Forelimb muscle (tissue), 1 donor: ENCODE results near the gene PLPP1. TPM values are rescaled to one million over a fixed set of nuclear protein-coding genes. Genes with fewer than 3 reads are reported as not detected.

Source experiments
- DNase-seq: peaks from one replicate; pipeline ENCODE4 v3.0.0-alpha.2; 2013; ENCODE audit warnings: low read depth
- polyA plus RNA-seq: library from polyadenylated mRNA; unstranded; fragments of 120-200 nt; gene quantifications from one replicate; pipeline ENCODE4 v1.2.1, GENCODE V29; 2013; ENCODE audit not compliant: insufficient read length

Gene PLPP1
- polyA plus RNA-seq, 1 donor = 47.1 TPM

DNA sequence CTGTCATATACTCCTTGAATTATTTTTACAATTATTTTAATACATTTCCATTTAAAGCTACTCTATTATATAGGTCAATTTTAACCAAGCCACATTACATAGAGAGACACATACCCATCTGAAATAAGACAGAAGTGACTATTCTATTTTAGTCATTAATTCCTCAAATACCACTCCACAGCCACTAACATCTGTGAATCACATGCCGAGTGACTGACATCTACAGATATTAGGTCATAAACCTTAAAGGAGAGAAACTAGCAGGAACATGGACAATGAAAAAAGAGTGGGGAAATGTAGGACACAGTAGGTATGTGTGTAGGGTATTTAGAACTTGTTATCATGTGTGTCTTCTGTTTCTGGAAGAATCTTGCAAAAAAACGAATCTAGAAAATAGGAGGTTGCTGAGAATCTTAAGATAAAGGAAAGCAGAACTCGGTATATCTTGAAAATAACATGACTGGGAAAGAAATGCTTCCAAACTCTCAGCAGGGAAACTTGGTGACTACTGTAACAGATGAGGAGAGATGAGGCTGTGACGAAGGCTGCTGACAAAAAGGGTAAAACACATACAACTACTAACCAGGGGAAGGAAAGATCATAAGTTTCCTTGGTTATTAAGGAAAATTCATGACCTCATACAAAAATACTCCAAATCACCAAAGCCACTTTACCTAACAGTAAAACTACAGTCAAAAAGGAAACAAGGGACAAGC, 84.6 kb downstream of the PLPP1 start:
- DNase-seq = no peak

- DNase-seq = no peak
These were observed 88.0 kb downstream of the PLPP1 start for GRCh38 chr5:55446640-55447351.

DNA sequence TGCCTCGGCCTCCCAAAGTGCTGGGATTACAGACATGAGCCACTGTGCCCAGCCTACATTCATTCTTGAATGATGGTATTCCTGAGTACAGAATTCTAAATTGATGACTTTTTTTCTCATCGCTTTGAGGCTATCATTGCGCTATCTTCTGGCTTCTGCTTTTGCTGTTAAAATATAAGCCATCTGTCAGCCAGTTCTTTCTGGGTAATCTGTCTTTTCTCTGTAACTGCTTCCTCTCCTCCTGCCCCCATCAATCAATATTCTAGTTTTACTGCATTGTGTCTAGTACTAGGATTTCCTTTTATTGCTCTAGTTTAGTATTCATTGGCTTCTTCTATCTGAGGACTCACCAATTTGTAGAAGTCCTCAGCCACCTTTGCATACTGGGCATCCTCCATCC, 89.0 kb downstream of the PLPP1 start:
- no peak for DNase-seq

DNA sequence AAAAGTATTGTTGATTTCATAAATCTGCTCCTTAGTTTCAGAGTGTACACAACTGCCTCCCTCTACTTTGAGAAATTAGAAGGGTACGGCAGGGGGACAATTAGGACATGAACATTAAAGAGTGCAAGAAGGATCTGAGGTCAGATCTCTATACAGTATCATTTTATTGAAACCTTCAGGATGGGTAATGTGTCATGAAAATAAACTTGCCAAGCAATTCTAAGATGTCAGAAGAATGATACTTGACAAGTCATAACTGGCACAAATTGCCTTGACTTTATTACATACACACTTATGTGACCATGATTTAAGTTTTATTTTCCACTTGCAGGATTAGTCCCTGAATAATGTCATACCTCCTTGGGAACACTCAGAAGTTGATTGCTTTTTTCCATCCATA, 92.8 kb downstream of the PLPP1 start:
- no peak for DNase-seq

DNA sequence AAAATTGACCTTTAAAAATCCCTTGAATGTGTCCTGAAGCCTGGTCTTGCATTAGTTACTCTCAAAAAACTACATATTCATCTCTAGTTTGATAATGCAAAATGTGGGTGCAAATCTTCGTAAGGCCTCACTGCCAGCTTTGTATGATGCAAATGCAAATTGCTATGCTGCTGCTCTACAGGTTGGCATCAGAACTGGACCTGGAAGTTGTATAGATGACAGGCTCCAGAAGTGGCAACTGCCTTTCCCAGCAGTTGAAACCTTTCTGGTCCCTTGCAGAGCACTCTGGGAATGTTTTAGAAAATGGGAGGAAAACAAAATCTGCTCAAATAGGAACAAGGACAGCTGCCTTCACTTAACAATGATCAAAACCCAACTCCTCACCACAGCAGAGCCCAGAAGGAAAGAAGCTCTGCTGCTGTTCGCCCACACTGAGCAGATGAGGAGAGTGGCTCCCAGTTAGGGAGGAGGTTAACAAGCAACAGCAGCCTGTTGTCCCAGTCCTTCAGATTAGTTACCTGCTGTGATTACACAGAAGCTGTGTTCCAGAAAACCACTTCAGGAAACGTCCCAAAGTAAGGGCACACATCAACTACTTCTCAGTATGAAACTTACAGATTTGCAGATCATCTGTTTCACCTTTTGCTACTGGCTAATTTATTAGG, 93.5 kb downstream of the PLPP1 start:
- DNase-seq = no peak

- no peak for DNase-seq
These were observed 94.5 kb downstream of the PLPP1 start for GRCh38 chr5:55440188-55440646.

- DNase-seq = no peak
These were observed 95.8 kb downstream of the PLPP1 start for GRCh38 chr5:55438998-55439397.

DNA sequence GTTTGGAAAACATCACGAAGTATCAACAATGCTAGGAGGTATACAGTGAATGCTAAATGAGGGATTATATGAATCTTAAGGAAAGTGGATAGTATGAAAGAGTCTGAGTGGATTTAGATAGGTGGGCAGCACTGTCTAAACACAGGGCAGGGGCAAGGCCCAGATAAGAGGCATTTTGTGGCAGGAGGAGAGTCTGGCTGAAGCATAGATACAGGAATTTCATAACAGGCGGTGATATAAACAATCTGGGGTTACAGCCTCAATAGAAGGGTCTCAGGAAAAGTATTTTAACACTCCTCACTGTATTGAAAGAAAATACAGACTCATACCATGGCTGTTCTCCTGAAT, 96.9 kb downstream of the PLPP1 start:
- no peak for DNase-seq

DNA sequence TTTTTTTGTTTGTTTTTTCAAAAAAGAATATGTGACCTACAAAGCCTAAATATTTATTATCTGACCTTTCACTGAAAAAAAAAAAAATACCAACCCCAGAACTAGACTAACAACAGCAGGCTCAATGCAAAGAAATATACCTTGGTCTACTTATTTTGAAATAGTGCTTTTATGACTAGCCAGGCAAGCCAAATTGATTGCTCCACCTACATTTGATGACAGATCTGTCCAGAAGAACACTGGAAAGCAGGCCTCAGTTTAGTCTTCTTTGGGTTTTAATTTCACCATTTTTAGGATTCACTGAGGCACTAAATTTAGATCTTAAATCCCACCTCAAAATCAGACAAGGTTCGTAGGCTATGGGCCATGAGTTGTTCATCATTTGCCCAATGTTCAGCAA, 97.3 kb downstream of the PLPP1 start:
- no peak for DNase-seq

DNA sequence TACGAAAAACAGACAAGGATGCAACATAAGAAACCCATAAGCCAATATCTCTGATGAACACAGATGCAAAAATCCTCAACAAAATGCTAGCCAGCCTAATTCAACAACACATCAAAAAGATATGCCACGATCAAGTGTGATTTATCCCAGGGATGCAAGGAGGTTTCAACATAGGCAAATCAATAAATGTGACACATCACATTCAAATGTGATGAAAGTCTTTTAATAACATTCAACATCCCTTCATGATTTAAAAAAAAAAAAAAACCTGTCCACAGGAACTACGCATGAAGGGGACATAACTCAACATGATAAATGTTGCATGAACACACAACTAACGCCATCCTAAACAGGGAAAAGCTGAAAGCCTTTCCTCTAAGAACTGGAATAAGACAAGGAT, 102.2 kb downstream of the PLPP1 start:
- DNase-seq = no peak

DNA sequence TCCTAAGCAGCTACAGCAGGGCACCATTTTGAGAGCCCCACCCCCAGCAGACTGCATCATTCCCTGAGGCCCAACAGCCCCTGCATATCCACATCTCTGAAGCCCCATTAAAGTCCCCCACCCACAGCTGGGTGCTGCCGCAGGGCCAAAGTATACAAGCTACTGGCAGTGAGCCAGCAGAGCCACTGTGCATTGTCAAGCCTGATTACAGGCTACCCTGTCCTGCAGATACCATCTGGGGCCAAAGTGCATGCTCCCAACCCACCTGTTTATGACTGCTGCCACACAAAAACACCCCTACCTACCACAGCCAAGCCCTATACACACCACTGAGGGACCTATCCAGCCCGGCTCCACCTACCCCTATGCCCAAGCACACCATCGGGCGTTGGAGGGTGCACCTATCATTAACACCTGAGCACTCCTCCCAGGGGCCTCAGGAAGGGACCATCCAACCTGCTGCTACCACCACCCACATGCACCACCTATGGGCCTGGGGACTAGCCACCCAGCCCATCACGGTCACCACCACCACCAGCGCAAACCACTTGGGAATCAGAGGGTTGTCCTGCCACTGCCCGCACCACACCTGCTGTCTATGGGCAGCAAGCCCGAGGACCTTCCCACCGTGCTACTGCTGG, 105.0 kb downstream of the PLPP1 start:
- no peak for DNase-seq

- DNase-seq = no peak
These were observed 105.5 kb downstream of the PLPP1 start for GRCh38 chr5:55429221-55429612.

DNA sequence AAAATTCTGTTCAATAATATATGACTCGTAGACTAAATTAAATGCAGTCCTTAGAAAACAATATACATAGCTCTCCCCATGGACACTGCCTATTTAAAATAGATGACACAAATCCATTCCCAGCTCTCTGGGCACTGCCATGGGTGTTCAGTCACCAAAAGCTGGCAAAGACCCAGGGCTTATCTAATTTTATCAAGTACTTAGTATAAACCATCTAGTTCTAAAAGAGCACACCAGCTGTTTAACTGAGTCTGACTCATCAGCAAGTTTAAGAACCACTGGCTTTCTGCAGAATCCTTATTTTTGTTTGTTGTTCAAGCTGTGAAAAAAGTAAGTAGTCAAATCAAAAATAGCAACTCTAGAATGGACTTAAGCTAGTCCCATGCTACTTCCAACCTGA, 107.6 kb downstream of the PLPP1 start:
- DNase-seq = no peak

DNA sequence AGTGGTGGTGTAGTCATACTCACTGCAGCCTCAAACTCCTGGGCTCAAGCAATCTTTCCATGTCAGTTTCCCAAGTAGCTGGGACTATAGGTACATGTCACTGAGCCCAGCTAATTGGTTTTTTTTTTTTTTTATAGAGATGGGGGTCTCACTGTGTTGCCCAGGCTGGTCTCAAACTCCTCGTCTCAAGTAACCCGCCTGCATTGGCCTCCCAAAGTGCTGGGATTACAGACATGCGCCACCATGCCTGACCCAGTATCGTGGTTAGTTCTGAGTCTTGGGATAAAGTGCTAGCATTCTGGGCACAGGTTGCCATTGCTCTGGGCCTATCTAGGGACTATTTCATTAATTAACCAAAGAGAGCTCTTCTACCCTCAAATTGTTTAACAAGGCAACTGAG, 108.3 kb downstream of the PLPP1 start:
- no peak for DNase-seq

- no peak for DNase-seq
These were observed 113.7 kb downstream of the PLPP1 start for GRCh38 chr5:55421074-55421529.

DNA sequence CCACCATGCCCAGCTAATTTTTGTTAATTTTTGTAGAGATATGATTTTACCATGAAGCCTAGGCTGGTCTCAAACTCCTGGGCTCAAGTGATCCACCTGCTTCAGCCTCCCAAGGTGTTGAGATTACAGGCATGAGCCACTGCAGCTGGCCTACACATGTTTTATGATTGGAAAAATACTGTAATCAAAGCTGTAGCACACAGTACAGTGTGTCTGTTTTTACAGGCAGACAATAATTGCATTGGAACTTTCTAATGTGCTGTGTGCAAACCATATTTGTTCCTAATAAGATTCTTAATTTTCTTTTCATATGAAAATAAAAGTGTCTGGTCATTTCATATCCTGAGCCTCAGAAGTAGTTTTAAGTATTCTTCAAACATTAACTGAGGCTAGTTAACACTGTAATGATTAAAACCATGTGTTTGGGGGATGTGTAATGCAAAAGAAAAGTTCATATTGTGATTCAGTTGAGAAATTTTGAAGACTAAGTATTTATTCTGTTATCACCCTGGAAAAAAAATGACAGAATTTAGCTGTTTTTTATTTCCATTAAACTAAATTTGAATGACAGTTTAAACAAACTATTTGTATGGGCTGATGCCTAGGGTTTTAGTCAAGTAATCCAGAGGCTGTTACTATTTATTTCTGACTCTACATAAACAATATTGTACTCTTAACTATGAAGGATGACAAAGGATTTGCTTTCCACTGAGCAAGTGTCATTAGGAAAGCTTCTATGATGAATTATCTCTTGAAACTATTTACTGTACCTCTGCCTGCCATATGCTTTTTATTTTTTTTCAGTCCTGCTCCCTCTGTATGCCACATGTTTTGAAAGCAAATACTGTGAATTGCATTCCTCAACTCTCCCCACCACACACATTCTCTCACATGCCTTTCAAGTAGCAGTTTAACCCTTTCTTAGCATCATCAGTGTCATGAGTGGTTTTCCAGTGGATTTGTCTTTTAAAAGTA, 115.5 kb downstream of the PLPP1 start:
- DNase-seq = no peak

DNA sequence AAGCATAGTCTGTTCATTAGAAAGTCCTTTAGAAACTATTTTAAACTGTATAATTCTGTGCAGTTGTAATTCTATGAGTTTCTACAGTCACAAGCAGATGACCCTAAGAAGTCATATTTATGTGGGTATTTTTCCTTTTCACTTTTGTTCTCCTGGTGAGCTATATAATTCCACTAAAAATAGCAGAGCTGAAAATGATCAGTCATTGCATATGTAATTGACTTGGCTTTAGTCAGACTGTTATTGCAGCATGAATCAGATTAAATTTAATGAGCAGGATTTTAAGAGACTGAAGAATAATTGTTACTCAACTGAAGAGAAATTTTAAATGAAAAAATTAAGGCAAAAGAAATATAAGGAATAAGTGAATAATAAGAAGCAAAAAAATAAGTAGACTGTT, 118.5 kb downstream of the PLPP1 start:
- DNase-seq = no peak

DNA sequence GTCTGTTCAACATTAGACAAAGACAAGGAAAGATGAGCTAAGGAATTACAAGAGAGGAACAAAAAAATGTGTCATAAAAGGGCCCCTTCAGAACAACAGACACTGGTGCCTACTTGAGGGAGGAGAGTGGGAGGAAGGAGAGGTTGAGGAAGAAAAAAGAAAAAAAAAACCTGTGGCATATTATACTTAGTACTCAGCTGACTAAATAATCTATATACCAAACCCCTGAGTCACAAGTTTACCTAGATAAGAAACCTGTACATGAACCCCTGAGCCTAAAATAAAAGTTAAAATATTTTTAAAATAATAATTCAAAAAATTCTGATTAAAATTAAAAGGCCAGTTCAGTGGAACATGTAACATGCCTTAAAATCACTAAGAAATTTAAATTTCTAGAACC, 119.7 kb downstream of the PLPP1 start:
- DNase-seq = no peak

DNA sequence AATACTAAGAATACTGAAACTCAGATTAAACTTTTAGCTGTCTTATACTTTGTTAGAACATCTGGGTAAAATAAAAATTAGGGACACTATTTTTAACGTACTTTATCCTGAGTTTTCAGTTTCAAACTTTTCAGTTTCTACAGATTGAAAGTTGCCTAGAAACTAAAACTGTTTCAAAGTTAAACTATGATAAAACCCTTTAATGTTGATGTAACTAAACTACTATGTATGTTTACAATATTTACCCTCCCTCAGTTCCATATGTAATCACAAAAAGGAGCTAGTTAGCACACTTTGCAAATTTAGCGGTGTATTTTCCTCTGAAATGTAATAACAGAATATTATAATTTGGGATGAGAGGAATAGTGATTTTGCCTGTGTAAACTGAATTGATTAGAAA, 121.1 kb downstream of the PLPP1 start:
- no peak for DNase-seq

DNA sequence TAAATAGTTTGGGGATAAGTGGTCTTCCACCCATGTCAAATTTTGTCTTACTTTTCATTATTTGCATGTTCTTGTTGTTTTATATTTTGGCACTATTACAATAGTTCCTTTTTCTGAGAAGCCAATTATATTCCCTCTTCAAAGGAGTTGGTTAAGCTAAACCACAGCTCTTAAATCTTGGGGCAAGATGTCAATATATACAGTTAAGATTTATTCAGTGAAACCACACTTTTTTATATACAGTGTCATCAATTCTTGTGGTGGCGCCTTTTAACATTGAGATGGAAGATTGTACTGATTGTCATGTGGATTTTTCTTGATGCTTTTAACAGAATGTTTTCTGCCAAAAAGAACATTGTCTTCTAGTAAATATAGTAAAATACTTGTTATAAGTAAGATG, 122.9 kb downstream of the PLPP1 start:
- DNase-seq = no peak

- no peak for DNase-seq
These were observed 123.9 kb downstream of the PLPP1 start for GRCh38 chr5:55410845-55411244.
